PFSK-1 (cell line): Measurements from ENCODE around the gene HNRNPA2B1.

Experiments used
- FOXP2 ChIP-seq: optimal IDR thresholded peaks from 2 replicates; pipeline ENCODE3; 2011; ENCODE audit warnings: borderline replicate concordance, control low read depth, inconsistent platforms; ENCODE audit not compliant: insufficient read depth; ENCODE audit errors: extremely low read length, extremely low read depth
- POLR2AphosphoS5 ChIP-seq: IDR thresholded peaks from 2 replicates; pipeline ENCODE4 v1.6.1; 2012; ENCODE audit warnings: low read depth, mild to moderate bottlenecking, control low read depth, low read length, moderate library complexity
- SIN3A ChIP-seq: IDR thresholded peaks from 2 replicates; pipeline ENCODE4 v1.6.1; 2012; ENCODE audit warnings: mild to moderate bottlenecking, low read length, moderate library complexity, borderline replicate concordance; ENCODE audit not compliant: insufficient read depth
- TAF1 ChIP-seq: IDR thresholded peaks from 2 replicates; pipeline ENCODE4 v1.6.1; 2012; ENCODE audit warnings: low read length, control low read depth, borderline replicate concordance; ENCODE audit not compliant: insufficient read depth
- TF ChIP-seq, protein P1 (sequence below), 2 experiments: IDR thresholded peaks; 2 replicates each; pipeline versions ENCODE4 v1.6.1 to v1.8.0; 2011 to 2012; ENCODE audit warnings: low read depth in 2 of 2, low read length in 2 of 2, control low read depth in 1 of 2, inconsistent platforms in 1 of 2, mild to moderate bottlenecking in 1 of 2, moderate library complexity in 1 of 2; ENCODE audit not compliant: insufficient read depth in 1 of 2

HNRNPA2B1 gene

DNA sequence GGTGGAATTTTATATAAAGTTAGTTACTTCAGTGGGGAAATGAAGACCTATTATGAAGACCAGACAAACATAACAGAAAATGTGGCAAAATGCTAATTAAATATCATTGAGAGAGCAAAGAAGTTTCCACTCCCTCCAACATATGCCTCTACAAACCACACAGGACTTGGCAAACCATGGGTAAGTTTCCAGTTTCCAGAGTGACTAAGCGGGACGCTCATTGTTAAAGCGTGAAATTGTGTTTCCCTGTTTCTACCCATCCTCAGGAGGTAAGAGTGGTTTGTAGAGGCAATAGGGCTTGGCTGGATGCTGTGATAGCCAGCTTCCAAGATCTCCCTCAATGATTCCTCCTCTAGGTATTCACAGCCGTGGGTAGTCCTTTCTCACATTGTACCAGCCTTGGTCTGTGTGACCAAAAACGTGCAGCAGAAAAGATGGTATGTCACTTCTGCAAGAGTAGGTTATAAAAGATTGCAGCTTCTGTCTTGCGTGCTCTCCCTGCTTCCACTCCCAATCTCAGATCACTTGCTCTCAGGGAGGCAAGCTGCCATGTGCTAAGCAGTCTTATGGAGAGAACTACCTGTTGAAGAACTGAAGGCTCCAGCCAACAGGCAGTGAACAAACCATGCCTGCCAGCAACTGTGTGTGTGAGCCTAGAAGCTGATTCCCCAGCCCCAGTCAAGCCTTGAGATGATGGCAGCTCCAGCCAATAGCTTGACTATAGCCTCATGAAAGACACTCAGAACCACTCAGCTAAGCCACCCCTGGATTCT lies 36.7 kb upstream of the HNRNPA2B1 start:
- TF ChIP-seq POLR2AphosphoS5: no peak
- TF ChIP-seq FOXP2: no peak
- TF ChIP-seq TAF1: no peak
- TF ChIP-seq, protein P1, sequence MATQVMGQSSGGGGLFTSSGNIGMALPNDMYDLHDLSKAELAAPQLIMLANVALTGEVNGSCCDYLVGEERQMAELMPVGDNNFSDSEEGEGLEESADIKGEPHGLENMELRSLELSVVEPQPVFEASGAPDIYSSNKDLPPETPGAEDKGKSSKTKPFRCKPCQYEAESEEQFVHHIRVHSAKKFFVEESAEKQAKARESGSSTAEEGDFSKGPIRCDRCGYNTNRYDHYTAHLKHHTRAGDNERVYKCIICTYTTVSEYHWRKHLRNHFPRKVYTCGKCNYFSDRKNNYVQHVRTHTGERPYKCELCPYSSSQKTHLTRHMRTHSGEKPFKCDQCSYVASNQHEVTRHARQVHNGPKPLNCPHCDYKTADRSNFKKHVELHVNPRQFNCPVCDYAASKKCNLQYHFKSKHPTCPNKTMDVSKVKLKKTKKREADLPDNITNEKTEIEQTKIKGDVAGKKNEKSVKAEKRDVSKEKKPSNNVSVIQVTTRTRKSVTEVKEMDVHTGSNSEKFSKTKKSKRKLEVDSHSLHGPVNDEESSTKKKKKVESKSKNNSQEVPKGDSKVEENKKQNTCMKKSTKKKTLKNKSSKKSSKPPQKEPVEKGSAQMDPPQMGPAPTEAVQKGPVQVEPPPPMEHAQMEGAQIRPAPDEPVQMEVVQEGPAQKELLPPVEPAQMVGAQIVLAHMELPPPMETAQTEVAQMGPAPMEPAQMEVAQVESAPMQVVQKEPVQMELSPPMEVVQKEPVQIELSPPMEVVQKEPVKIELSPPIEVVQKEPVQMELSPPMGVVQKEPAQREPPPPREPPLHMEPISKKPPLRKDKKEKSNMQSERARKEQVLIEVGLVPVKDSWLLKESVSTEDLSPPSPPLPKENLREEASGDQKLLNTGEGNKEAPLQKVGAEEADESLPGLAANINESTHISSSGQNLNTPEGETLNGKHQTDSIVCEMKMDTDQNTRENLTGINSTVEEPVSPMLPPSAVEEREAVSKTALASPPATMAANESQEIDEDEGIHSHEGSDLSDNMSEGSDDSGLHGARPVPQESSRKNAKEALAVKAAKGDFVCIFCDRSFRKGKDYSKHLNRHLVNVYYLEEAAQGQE (IDR thresholded peaks at IDR 0.05; ENCODE audit: insufficient read depth in 1 of 2, low read depth in 2 of 2, low read length in 2 of 2): no peak
- no peak for TF ChIP-seq SIN3A

DNA sequence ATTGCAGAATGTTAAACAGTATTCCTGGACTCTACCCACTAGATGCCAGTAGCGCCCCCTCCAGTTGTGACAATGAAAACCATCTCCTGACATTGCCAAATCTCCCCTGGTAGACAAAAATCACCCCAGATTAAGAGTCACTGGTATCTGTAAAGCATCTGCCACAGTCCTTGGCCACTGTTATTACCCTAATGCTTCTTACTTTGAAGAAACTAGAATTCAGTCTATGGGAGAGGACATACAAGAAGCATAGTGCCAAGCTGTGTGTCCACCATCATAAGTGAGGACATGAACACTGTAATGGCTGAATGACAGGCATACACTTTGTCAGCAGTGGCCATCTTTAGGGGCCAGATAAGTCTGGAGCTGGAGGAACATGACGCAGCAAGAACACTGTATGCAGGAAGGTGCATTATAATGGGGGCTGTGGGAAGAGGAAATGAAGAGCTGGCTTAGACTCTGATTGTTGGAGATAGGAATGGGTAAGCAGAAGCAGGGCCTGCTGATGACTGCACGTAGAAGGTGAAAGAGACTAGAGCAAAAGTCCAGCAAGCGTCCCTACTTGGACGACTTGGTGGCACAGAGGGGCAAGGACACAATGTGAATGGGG lies 33.5 kb upstream of the HNRNPA2B1 start:
- TF ChIP-seq, protein P1 (IDR thresholded peaks at IDR 0.05; ENCODE audit: insufficient read depth in 1 of 2, low read depth in 2 of 2, low read length in 2 of 2): no peak
- TF ChIP-seq TAF1 (no peak), POLR2AphosphoS5 (no peak), SIN3A (no peak), FOXP2 (no peak)

DNA sequence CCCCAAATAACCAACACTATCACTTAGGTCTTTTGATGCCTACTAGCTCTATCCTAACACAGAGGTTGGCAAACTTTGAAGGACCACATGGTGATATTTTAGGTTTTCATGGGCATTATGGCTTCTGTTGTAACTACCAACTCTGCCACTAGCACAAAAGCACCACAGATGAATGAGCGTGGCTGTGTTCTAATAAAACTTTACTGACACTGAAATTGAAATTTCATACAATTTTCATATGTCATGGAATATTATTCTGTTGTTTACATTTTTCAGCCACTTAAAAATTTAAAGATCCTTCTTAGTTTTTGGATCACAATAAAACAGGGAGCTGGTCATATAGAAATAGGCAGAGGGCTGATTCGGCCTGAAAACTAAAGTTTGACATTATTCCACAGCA lies 27.4 kb upstream of the HNRNPA2B1 start:
- TF ChIP-seq, protein P1 (IDR thresholded peaks at IDR 0.05; ENCODE audit: insufficient read depth in 1 of 2, low read depth in 2 of 2, low read length in 2 of 2): no peak
- no peak for TF ChIP-seq TAF1
- TF ChIP-seq FOXP2: no peak
- no peak for TF ChIP-seq POLR2AphosphoS5
- no peak for TF ChIP-seq SIN3A

GRCh38 chr7:26224359-26224758 lies 23.8 kb upstream of the HNRNPA2B1 start:
- no peak for TF ChIP-seq TAF1
- TF ChIP-seq SIN3A: no peak
- TF ChIP-seq, protein P1 (IDR thresholded peaks at IDR 0.05; ENCODE audit: insufficient read depth in 1 of 2, low read depth in 2 of 2, low read length in 2 of 2): no peak
- TF ChIP-seq POLR2AphosphoS5: no peak
- no peak for TF ChIP-seq FOXP2

GRCh38 chr7:26216049-26216448 lies 15.5 kb upstream of the HNRNPA2B1 start:
- TF ChIP-seq SIN3A (no peak), TAF1 (no peak), POLR2AphosphoS5 (no peak), FOXP2 (no peak)
- TF ChIP-seq, protein P1 (IDR thresholded peaks at IDR 0.05; ENCODE audit: insufficient read depth in 1 of 2, low read depth in 2 of 2, low read length in 2 of 2): no peak
